ENCODE results near the gene GHRH.
A peak's percentile ranks its signal among the peaks of the same experiment; 100 is the strongest.

GHRH gene

GRCh38 chr20:37229357-37229756, 32.3 kb downstream of the GHRH start:
- TF ChIP-seq CTCF (IDR thresholded peaks at IDR 0.05; ENCODE audit: low read depth, low read length), result no peak
- H3K4me3 ChIP-seq (replicated peaks in 1 of 2; ENCODE audit: low read depth in 2 of 2, low read length in 2 of 2), result no peak overlapping the region
- no peak for DNase-seq (ENCODE audit: low read depth in 2 of 2)

- no peak for TF ChIP-seq CTCF (IDR thresholded peaks at IDR 0.05; ENCODE audit: low read depth, low read length)
- DNase-seq (ENCODE audit: low read depth in 2 of 2), result no peak
These were observed 33.0 kb downstream of the GHRH start for GRCh38 chr20:37228656-37229055.

GRCh38 chr20:37228082-37228481, 33.5 kb downstream of the GHRH start:
- H3K4me3 ChIP-seq (replicated peaks in 1 of 2; ENCODE audit: low read depth in 2 of 2, low read length in 2 of 2), result no peak overlapping the region
- no peak for TF ChIP-seq CTCF (IDR thresholded peaks at IDR 0.05; ENCODE audit: low read depth, low read length)
- DNase-seq (ENCODE audit: low read depth in 2 of 2), result no peak

More at GRCh38 chr20:37228656-37229055, 33.0 kb downstream of the GHRH start:
- H3K4me3 ChIP-seq (replicated peaks in 1 of 2; ENCODE audit: low read depth in 2 of 2, low read length in 2 of 2), result no peak overlapping the region

GRCh38 chr20:37226889-37227288, 34.7 kb downstream of the GHRH start:
- H3K4me3 ChIP-seq (replicated peaks in 1 of 2; ENCODE audit: low read depth in 2 of 2, low read length in 2 of 2), result no peak overlapping the region
- TF ChIP-seq CTCF (IDR thresholded peaks at IDR 0.05; ENCODE audit: low read depth, low read length), result no peak
- peak in 1 of 2 donors; percentile 73 for DNase-seq (ENCODE audit: low read depth in 2 of 2)

GRCh38 chr20:37225146-37225545, 36.5 kb downstream of the GHRH start:
- H3K4me3 ChIP-seq (replicated peaks in 1 of 2; ENCODE audit: low read depth in 2 of 2, low read length in 2 of 2), result no peak overlapping the region
- no peak for TF ChIP-seq CTCF (IDR thresholded peaks at IDR 0.05; ENCODE audit: low read depth, low read length)
- no peak for DNase-seq (ENCODE audit: low read depth in 2 of 2)

- DNase-seq (ENCODE audit: low read depth in 2 of 2), result peak; percentile 89 to 94
- no peak overlapping the region for H3K4me3 ChIP-seq (replicated peaks in 1 of 2; ENCODE audit: low read depth in 2 of 2, low read length in 2 of 2)
- no peak for TF ChIP-seq CTCF (IDR thresholded peaks at IDR 0.05; ENCODE audit: low read depth, low read length)
These were observed 38.6 kb downstream of the GHRH start for GRCh38 chr20:37223053-37223452.

GRCh38 chr20:37222086-37222485, 39.5 kb downstream of the GHRH start:
- no peak for TF ChIP-seq CTCF (IDR thresholded peaks at IDR 0.05; ENCODE audit: low read depth, low read length)
- no peak for DNase-seq (ENCODE audit: low read depth in 2 of 2)
- H3K4me3 ChIP-seq (replicated peaks in 1 of 2; ENCODE audit: low read depth in 2 of 2, low read length in 2 of 2), result no peak overlapping the region

Data from cardiac fibroblast (primary cell).